NCI-H2107 (cell line): ENCODE measurements around the gene SPATA12.

Source experiments
- DNase-seq: peaks from one replicate; lab custom pipeline; 2025; lab: John Stamatoyannopoulos, UW

SPATA12 gene

DNA sequence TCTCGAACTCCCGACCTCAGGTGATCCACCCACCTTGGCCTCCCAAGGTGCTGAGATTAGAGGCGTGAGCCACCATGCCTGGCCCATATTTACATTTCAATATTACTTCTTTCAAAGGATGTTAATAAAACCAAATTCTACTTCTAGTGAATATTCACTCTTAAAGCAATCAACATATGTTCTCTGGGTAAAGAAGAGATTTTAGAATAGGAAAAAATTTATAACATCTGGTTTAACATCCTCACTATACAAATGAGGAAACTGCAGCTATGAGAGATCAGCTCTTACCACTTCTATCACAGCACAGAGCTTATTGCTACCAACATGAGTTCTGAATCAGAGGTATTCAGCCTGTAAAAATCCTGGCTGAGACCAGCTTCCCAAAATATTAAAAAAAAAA lies 56.0 kb downstream of the SPATA12 start:
- no peak for DNase-seq

DNA sequence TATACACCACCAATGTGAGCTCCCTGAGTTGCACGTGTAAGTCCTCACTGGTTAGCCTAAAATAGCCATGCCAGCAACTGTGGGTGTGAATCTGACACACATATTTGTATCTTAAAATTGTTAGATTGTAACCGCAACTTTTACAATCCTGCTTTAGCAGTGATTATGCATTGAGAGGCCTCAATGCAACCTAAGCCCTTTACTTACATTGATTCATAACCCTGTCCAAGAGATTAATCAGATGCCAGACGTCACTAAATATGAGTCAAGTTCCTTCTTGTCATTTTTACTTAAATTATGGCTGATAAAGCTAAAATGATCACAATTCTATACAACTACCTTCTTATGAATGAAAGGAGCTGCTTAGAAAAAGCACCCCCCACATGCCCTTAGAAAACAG lies 57.8 kb downstream of the SPATA12 start:
- no peak for DNase-seq

DNA sequence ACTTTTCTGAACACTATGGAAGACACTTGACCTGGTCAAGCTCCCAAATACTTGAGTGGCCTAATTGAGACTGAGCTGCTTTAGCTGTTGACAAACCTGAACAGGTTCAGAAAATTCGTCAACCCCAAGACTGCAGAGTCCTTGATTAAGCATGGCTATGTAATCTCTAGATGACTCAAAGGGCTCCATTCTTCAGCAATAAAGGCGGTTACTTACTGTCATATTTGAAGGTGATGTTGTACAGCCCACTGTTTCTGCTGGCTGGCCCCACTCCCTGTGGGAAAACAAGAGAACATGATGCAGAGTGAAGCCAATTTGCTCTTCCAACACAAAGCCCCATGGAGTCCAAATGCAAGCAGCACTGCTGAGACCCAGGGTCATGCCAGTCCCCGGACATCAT lies 59.6 kb downstream of the SPATA12 start:
- no peak for DNase-seq

DNA sequence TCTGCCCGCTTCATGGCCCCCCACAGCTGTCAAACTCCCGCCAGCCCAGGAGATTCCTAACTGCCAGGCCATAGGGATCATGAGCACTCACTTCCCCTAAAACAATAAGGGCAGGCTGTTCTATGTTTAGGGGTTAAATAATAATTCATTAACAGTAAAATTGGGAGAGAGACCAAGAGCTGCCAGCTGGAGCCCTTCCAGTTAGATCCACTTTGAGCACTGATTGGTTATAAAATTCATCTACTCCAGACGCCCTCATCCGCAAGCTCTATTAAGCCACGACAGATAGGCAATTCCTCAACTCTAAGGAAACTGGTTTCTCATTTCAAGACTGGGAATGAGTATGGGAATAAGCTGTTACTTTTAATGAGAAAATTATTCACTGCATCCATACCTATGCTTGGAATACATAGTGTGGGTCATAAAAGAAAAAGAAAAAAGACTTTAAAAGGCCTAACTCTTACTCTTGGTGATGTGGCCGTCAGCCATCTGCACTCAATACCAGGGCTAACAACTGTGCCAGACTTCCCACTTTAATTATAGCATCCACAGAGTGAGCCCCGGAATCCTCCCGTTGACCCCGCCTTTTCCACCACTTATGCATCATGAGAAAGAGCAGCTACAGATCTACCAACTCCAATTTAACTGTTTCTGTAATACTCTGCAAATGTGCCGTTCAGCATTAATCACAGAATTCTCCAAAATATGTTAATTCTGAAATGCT lies 60.1 kb downstream of the SPATA12 start:
- no peak for DNase-seq
